ENCODE results near the gene TAL2. TPM values are rescaled to one million over a fixed set of nuclear protein-coding genes. Genes with fewer than 3 reads are reported as not detected.

TAL2 gene
- total and polyA plus RNA-seq, 8 donors = 0.38 to 0.47 TPM; not detected in 6

DNA sequence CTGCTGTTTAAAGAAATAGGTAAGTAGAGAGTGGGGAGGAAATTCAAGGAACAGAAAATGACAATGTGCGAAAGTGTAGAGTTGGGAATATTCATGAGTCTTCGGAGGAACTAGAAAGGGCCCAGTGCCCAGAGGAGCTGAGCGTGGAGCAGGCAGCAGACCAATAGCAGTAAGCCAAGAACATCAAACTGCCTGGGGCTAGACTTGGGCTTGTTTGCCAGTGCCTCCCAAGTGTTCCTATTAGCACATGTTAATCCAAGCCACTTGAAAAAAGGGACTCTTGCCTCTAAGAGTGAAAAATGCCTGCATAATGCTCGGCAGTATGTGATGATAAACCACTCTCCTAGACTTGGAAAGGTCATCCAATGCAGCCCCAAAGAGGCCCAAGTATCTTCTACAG lies 1.2 kb upstream of the TAL2 start:
- Histone ChIP-seq H3K4me1 (no peaks in the 10 kb centered on the region), H3K27me3 (peaks cover 0 to 13% (median 0%) of the 10 kb centered on the region in 4 donors), H3K9me3 (no peaks in the 10 kb centered on the region), H3K4me3 (no peak overlapping the region), H3K36me3 (no peaks in the 10 kb centered on the region), H3K27ac (no peak overlapping the region)
- FAIRE-seq = no peak
- 79 to 80% methylated on average over 4 of the region's 4 CpGs for WGBS, 2 donors
- no peak for ATAC-seq
- intact Hi-C loops (cut with DNase I) = no loop called here
- no peak for DNase-seq
- TF ChIP-seq, protein P1, sequence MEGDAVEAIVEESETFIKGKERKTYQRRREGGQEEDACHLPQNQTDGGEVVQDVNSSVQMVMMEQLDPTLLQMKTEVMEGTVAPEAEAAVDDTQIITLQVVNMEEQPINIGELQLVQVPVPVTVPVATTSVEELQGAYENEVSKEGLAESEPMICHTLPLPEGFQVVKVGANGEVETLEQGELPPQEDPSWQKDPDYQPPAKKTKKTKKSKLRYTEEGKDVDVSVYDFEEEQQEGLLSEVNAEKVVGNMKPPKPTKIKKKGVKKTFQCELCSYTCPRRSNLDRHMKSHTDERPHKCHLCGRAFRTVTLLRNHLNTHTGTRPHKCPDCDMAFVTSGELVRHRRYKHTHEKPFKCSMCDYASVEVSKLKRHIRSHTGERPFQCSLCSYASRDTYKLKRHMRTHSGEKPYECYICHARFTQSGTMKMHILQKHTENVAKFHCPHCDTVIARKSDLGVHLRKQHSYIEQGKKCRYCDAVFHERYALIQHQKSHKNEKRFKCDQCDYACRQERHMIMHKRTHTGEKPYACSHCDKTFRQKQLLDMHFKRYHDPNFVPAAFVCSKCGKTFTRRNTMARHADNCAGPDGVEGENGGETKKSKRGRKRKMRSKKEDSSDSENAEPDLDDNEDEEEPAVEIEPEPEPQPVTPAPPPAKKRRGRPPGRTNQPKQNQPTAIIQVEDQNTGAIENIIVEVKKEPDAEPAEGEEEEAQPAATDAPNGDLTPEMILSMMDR (IDR thresholded peaks at IDR 0.05) = no peak

DNA sequence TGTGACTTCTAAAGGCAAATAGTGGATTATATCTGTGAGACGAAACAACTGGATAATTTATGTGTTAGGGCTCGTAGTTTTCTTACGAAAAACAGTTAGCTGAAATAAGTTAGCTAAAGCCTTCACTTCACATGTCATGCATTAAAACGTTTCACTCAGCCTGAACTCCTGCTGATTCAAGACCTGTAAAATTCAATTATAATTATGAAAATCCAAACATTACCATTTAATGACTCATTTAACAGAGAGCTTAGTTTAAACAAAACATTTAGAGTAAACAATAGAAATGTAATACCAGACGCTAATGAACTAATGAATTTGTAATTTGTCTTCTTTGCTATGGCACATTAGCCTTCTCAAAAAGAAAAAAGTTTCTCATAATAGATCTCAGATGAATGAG lies 1.7 kb downstream of the TAL2 start:
- H3K4me1 ChIP-seq = no peaks in the 10 kb centered on the region
- no peak overlapping the region for H3K4me3 ChIP-seq
- intact Hi-C loops (cut with DNase I) = no loop called here
- TF ChIP-seq, protein P1 (IDR thresholded peaks at IDR 0.05) = no peak
- FAIRE-seq (no peak), ATAC-seq (no peak), DNase-seq (no peak)
- no peaks in the 10 kb centered on the region for H3K36me3 ChIP-seq
- 64 to 67% methylated on average over 5 of the region's 5 CpGs for WGBS, 2 donors
- no peaks in the 10 kb centered on the region for H3K9me3 ChIP-seq
- no peaks in the 10 kb centered on the region for H3K27me3 ChIP-seq
- H3K27ac ChIP-seq = no peak overlapping the region

DNA sequence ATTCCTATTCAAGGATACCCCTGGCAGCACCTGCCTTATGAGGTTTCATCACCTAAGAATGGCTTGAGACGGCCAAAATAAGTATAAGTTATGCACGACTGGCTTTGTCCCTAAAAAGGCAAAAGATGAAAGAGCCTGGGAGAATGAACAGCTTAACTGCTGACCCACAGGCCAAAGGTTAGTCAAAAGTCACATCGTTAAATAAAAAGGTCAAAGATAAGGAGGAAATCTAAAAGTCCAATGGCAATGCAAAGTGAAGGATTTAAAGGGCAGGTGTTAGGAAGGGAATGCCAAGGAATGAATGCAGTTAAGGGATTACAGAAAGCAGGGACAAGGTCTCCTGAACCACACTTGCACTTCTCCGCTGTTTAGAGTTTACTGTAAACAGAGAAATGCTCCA lies 5.6 kb downstream of the TAL2 start:
- Histone ChIP-seq H3K4me1 (no peaks in the 10 kb centered on the region), H3K9me3 (no peaks in the 10 kb centered on the region), H3K27ac (no peak overlapping the region), H3K36me3 (no peaks in the 10 kb centered on the region), H3K4me3 (no peak overlapping the region), H3K27me3 (no peaks in the 10 kb centered on the region)
- 25 to 40% methylated on average over 4 of the region's 4 CpGs for WGBS, 2 donors
- ATAC-seq (no peak), DNase-seq (no peak), FAIRE-seq (no peak)
- TF ChIP-seq, protein P1 (IDR thresholded peaks at IDR 0.05) = no peak
- intact Hi-C loops (cut with DNase I) = no loop called here

DNA sequence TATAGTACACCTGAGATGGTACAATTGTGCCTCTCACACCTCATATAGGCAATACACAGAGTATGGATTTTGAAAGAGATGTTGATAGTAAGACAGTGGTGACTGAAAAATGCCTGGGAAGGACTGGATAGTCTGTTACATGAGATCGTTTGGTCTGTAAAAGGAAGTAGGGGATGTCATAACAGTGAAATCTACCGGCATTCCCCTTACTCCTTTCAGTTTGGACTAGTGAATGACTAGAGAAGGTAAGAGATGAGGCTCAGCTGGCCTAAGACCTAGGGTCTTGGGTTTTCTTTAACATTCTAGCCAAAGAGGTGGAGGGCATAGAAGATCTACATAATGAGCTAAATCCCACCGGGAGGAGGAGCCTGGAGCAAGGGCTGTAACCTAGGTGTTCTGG lies 8.1 kb downstream of the TAL2 start:
- 69 to 70% methylated on average over 3 of the region's 3 CpGs for whole genome bisulfite sequencing, 2 donors
- no peaks in the 10 kb centered on the region for H3K9me3 ChIP-seq
- TF ChIP-seq, protein P1 (IDR thresholded peaks at IDR 0.05) = no peak
- intact Hi-C loops (cut with DNase I) = no loop called here
- no peaks in the 10 kb centered on the region for H3K4me1 ChIP-seq
- no peak overlapping the region for H3K27ac ChIP-seq
- no peak overlapping the region for H3K4me3 ChIP-seq
- no peak for ATAC-seq
- no peaks in the 10 kb centered on the region for H3K36me3 ChIP-seq
- no peak for FAIRE-seq
- no peak for DNase-seq
- H3K27me3 ChIP-seq = no peaks in the 10 kb centered on the region

DNA sequence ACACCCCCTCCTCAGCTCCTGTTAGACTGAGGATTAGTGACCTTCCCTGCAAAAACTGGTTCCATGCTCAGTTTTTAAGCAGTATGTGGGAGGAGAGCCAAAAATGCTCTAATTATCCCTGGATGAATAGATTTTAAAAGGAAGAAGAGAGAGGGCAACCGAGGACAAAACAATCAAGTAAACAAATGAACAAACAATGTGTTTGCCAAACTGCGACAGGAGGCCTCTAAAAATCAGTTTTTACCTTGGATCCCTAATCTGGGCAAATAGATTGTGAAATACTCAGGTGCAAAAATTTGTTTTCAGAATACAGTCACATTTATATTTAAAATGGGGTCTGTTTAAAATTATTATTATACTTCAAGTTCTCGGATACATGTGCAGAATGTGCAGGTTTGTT lies 8.5 kb downstream of the TAL2 start:
- H3K4me3 ChIP-seq = no peak overlapping the region
- intact Hi-C loops (cut with DNase I) = no loop called here
- no peaks in the 10 kb centered on the region for H3K36me3 ChIP-seq
- 54 to 64% methylated on average over 3 of the region's 3 CpGs for WGBS, 2 donors
- DNase-seq (no peak), ATAC-seq (no peak), FAIRE-seq (no peak)
- H3K9me3 ChIP-seq = no peaks in the 10 kb centered on the region
- H3K4me1 ChIP-seq = no peaks in the 10 kb centered on the region
- no peaks in the 10 kb centered on the region for H3K27me3 ChIP-seq
- TF ChIP-seq, protein P1 (IDR thresholded peaks at IDR 0.05) = no peak
- no peak overlapping the region for H3K27ac ChIP-seq

Data from pancreas (tissue), 10 donors.